Tibial nerve (tissue), 3 donors: Measurements from ENCODE around the gene CUL3.

Source experiments
- POLR2A ChIP-seq, 2 donors: fragments of 450-650 bp; IDR thresholded peaks; one replicate each; pipeline ENCODE4 v1.6.1; 2017; ENCODE audit warnings: antibody characterized with exemption in 2 of 2, mild to moderate bottlenecking in 2 of 2, moderate library complexity in 2 of 2
- TF ChIP-seq, protein P1 (sequence below), 5 experiments: fragments of 200-600 bp in 3 of 5; fragments of 450-650 bp in 2 of 5; sonication (generic) in 3 of 5; IDR thresholded peaks; one replicate each; pipeline ENCODE4 v1.5.1; 2016 to 2019; ENCODE audit warnings: antibody characterized with exemption in 5 of 5, mild to moderate bottlenecking in 3 of 5, moderate library complexity in 2 of 5

DNA sequence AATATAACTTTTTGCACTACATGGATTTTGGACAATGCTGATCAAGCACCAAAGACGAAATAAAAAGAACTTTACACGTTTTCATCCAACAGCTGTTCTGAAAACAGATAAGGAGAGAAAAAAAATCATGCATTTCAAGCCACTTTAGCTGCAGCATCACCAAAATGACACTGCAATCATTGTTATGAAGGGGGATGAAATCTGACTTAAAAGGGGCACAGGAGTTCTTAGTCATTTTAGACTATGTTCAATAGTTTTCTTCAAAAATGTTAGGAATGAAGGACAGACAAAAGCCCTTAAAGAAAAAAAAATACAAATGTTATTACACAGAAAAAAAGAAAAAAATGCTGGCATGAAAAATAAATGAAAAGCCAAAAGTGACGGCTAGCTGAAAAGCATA is 71.2 kb downstream of the CUL3 start:
- TF ChIP-seq, protein P1, sequence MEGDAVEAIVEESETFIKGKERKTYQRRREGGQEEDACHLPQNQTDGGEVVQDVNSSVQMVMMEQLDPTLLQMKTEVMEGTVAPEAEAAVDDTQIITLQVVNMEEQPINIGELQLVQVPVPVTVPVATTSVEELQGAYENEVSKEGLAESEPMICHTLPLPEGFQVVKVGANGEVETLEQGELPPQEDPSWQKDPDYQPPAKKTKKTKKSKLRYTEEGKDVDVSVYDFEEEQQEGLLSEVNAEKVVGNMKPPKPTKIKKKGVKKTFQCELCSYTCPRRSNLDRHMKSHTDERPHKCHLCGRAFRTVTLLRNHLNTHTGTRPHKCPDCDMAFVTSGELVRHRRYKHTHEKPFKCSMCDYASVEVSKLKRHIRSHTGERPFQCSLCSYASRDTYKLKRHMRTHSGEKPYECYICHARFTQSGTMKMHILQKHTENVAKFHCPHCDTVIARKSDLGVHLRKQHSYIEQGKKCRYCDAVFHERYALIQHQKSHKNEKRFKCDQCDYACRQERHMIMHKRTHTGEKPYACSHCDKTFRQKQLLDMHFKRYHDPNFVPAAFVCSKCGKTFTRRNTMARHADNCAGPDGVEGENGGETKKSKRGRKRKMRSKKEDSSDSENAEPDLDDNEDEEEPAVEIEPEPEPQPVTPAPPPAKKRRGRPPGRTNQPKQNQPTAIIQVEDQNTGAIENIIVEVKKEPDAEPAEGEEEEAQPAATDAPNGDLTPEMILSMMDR (IDR thresholded peaks at IDR 0.05) = no peak
- no peak for TF ChIP-seq POLR2A (IDR thresholded peaks at IDR 0.05)
